ENCODE measurements around the gene IL13. TPM values are rescaled to one million over a fixed set of nuclear protein-coding genes. Genes with fewer than 3 reads are reported as not detected.

The IL13 gene
- total RNA-seq, 4 donors from 2014 or later = not detected

GRCh38 chr5:132637241-132637640, 20.7 kb upstream of the IL13 start:
- Histone ChIP-seq H3K9me3 (no peaks in the 10 kb centered on the region), H3K4me1 (no peaks in the 10 kb centered on the region), H3K27me3 (no peaks in the 10 kb centered on the region), H3K27ac (replicated peaks in 1 of 4) (no peak overlapping the region), H3K36me3 (peaks cover 32 to 77% (median 56%) of the 10 kb centered on the region in 4 donors), H3K4me3 (no peak overlapping the region)
- intact Hi-C loops (cut with DNase I) = no loop called here
- 94% methylated on average over 4 of the region's 4 CpGs for WGBS
- no peak for DNase-seq (ENCODE audit: extremely low spot score)
- TF ChIP-seq POLR2AphosphoS5 (IDR thresholded peaks at IDR 0.05) = no peak
- TF ChIP-seq POLR2A (IDR thresholded peaks at IDR 0.05; ENCODE audit: low read depth) = no peak
- no peak for TF ChIP-seq EP300 (IDR thresholded peaks at IDR 0.05)
- TF ChIP-seq CTCF (IDR thresholded peaks at IDR 0.05) = no peak

GRCh38 chr5:132639706-132640130, 18.3 kb upstream of the IL13 start:
- Histone ChIP-seq H3K4me3 (no peak overlapping the region), H3K36me3 (peaks cover 42 to 94% (median 67%) of the 10 kb centered on the region in 4 donors), H3K9me3 (no peaks in the 10 kb centered on the region), H3K4me1 (no peaks in the 10 kb centered on the region), H3K27me3 (no peaks in the 10 kb centered on the region), H3K27ac (replicated peaks in 1 of 4) (no peak overlapping the region)
- DNase-seq (ENCODE audit: extremely low spot score) = no peak
- intact Hi-C loops (cut with DNase I) = no loop called here
- no peak for TF ChIP-seq POLR2A (IDR thresholded peaks at IDR 0.05; ENCODE audit: low read depth)
- TF ChIP-seq EP300 (IDR thresholded peaks at IDR 0.05) = no peak
- no peak for TF ChIP-seq CTCF (IDR thresholded peaks at IDR 0.05)
- no peak for TF ChIP-seq POLR2AphosphoS5 (IDR thresholded peaks at IDR 0.05)
- WGBS = 81% methylated on average over 2 of the region's 2 CpGs

GRCh38 chr5:132640613-132641012, 17.4 kb upstream of the IL13 start:
- Histone ChIP-seq H3K36me3 (peaks cover 42 to 88% (median 68%) of the 10 kb centered on the region in 4 donors), H3K4me1 (no peaks in the 10 kb centered on the region), H3K27ac (replicated peaks in 1 of 4) (no peak overlapping the region), H3K4me3 (no peak overlapping the region), H3K27me3 (no peaks in the 10 kb centered on the region), H3K9me3 (no peaks in the 10 kb centered on the region)
- WGBS = 95% methylated on average over 4 of the region's 4 CpGs
- intact Hi-C loops (cut with DNase I) = no loop called here
- TF ChIP-seq POLR2AphosphoS5 (IDR thresholded peaks at IDR 0.05) (no peak), EP300 (IDR thresholded peaks at IDR 0.05) (no peak), CTCF (IDR thresholded peaks at IDR 0.05) (no peak), POLR2A (IDR thresholded peaks at IDR 0.05; ENCODE audit: low read depth) (no peak)
- no peak for DNase-seq (ENCODE audit: extremely low spot score)

- Histone ChIP-seq H3K27me3 (no peaks in the 10 kb centered on the region), H3K9me3 (no peaks in the 10 kb centered on the region), H3K4me3 (no peak overlapping the region), H3K4me1 (no peaks in the 10 kb centered on the region), H3K27ac (replicated peaks in 1 of 4) (no peak overlapping the region), H3K36me3 (peaks cover 42 to 82% (median 68%) of the 10 kb centered on the region in 4 donors)
- DNase-seq (ENCODE audit: extremely low spot score) = no peak
- no peak for TF ChIP-seq CTCF (IDR thresholded peaks at IDR 0.05)
- TF ChIP-seq POLR2AphosphoS5 (IDR thresholded peaks at IDR 0.05) = no peak
- no peak for TF ChIP-seq EP300 (IDR thresholded peaks at IDR 0.05)
- TF ChIP-seq POLR2A (IDR thresholded peaks at IDR 0.05; ENCODE audit: low read depth) = no peak
- intact Hi-C loops (cut with DNase I) = no loop called here
- WGBS = 96% methylated on average over 3 of the region's 3 CpGs
These were observed 16.7 kb upstream of the IL13 start for GRCh38 chr5:132641241-132641723.

GRCh38 chr5:132641841-132642240, 16.1 kb upstream of the IL13 start:
- no peak for DNase-seq (ENCODE audit: extremely low spot score)
- 95% methylated on average over 3 of the region's 3 CpGs for WGBS
- H3K27me3 ChIP-seq = no peaks in the 10 kb centered on the region
- peaks cover 42 to 77% (median 68%) of the 10 kb centered on the region in 4 donors for H3K36me3 ChIP-seq
- H3K27ac ChIP-seq (replicated peaks in 1 of 4) = no peak overlapping the region
- H3K9me3 ChIP-seq = no peaks in the 10 kb centered on the region
- intact Hi-C loops (cut with DNase I) = no loop called here
- TF ChIP-seq POLR2AphosphoS5 (IDR thresholded peaks at IDR 0.05) (no peak), EP300 (IDR thresholded peaks at IDR 0.05) (no peak), CTCF (IDR thresholded peaks at IDR 0.05) (no peak), POLR2A (IDR thresholded peaks at IDR 0.05; ENCODE audit: low read depth) (no peak)
- H3K4me1 ChIP-seq = no peaks in the 10 kb centered on the region
- H3K4me3 ChIP-seq = no peak overlapping the region

All from esophagus muscularis mucosa (tissue), 4 donors.